Measurements from ENCODE around the gene MDM2. TPM values are rescaled to one million over a fixed set of nuclear protein-coding genes. Genes with fewer than 3 reads are reported as not detected.

MDM2 gene
- total and polyA plus RNA-seq, 4 donors, result 24.9 to 155 (median 108) TPM

- no peak for DNase-seq
- H3K4me1 ChIP-seq (ENCODE audit: control insufficient read depth in 5 of 5, insufficient read depth in 5 of 5, low read length in 5 of 5), result no peaks in the 10 kb centered on the region
- no peak for ATAC-seq (ENCODE audit: insufficient read depth, low FRiP score)
- no peak overlapping the region for H3K4me3 ChIP-seq
- no peaks in the 10 kb centered on the region for H3K27me3 ChIP-seq (ENCODE audit: control insufficient read depth in 3 of 3, insufficient read depth in 3 of 3, low read length in 2 of 3)
- no peak for TF ChIP-seq CTCF (IDR thresholded peaks at IDR 0.05; ENCODE audit: control extremely low read depth, extremely low read depth)
- H3K9me3 ChIP-seq (ENCODE audit: control insufficient read depth in 4 of 4, insufficient read depth in 3 of 4, low read length in 3 of 4), result no peaks in the 10 kb centered on the region
- WGBS, 2 donors, result 57 to 59% methylated on average over 6 of the region's 6 CpGs
- no peak overlapping the region for H3K9ac ChIP-seq (ENCODE audit: insufficient read depth in 1 of 2, low read length in 2 of 2)
- H3K36me3 ChIP-seq (ENCODE audit: control insufficient read depth in 4 of 4, insufficient read depth in 4 of 4, low read length in 4 of 4), result peaks cover 0 to 25% (median 0%) of the 10 kb centered on the region in 4 donors
- H3K27ac ChIP-seq (ENCODE audit: low read depth in 1 of 2, low read length in 1 of 2), result no peak overlapping the region
Measured at GRCh38 chr12:68866950-68867349, 59.0 kb downstream of the MDM2 start.

GRCh38 chr12:68867606-68868005, 59.6 kb downstream of the MDM2 start:
- Histone ChIP-seq H3K4me1 (ENCODE audit: control insufficient read depth in 5 of 5, insufficient read depth in 5 of 5, low read length in 5 of 5) (no peaks in the 10 kb centered on the region), H3K36me3 (ENCODE audit: control insufficient read depth in 4 of 4, insufficient read depth in 4 of 4, low read length in 4 of 4) (peaks cover 0 to 25% (median 0%) of the 10 kb centered on the region in 4 donors), H3K27ac (ENCODE audit: low read depth in 1 of 2, low read length in 1 of 2) (no peak overlapping the region), H3K4me3 (no peak overlapping the region), H3K9me3 (ENCODE audit: control insufficient read depth in 4 of 4, insufficient read depth in 3 of 4, low read length in 3 of 4) (no peaks in the 10 kb centered on the region), H3K9ac (ENCODE audit: insufficient read depth in 1 of 2, low read length in 2 of 2) (no peak overlapping the region), H3K27me3 (ENCODE audit: control insufficient read depth in 3 of 3, insufficient read depth in 3 of 3, low read length in 2 of 3) (no peaks in the 10 kb centered on the region)
- no peak for TF ChIP-seq CTCF (IDR thresholded peaks at IDR 0.05; ENCODE audit: control extremely low read depth, extremely low read depth)
- no peak for ATAC-seq (ENCODE audit: insufficient read depth, low FRiP score)
- no peak for DNase-seq
- 78 to 96% methylated on average over 5 of the region's 5 CpGs for WGBS, 2 donors

DNA sequence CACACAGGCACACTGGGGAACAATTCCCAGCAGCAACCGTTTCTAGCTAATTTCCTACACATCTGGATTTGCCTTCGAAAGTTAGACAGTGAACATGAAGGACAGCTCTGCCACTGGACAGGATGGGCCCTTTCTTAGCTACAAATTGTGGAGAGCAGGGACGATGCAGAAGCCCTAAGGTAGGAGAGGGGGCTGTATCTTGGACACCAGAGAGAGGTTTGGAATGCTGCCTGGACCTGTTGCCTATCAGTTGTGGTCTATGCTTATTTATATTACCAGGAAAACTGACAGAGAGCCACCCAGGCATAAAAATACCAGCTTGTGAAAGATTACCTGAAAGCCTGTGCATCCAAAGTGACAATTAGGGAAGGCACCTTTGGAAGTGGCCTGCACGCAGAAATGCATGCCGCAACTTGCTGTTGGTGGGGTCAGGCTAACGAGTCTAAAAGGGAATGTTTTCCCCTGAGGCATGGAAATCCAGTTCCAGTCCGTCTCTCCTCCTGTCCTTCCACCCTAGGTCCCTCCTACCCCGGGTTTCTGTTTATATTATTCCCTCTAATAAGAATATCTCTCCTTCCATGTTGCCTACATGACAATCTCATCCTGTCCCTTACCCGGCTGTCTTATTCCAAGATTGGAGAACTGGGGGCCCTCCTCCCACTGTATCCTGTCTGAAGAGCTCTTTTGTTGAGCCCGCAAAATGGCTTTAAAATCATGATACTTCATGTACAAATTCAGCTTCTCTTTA, 60.2 kb downstream of the MDM2 start:
- H3K4me1 ChIP-seq (ENCODE audit: control insufficient read depth in 5 of 5, insufficient read depth in 5 of 5, low read length in 5 of 5), result no peaks in the 10 kb centered on the region
- H3K27ac ChIP-seq (ENCODE audit: low read depth in 1 of 2, low read length in 1 of 2), result no peak overlapping the region
- H3K9me3 ChIP-seq (ENCODE audit: control insufficient read depth in 4 of 4, insufficient read depth in 3 of 4, low read length in 3 of 4), result no peaks in the 10 kb centered on the region
- no peak for TF ChIP-seq CTCF (IDR thresholded peaks at IDR 0.05; ENCODE audit: control extremely low read depth, extremely low read depth)
- H3K9ac ChIP-seq (ENCODE audit: insufficient read depth in 1 of 2, low read length in 2 of 2), result no peak overlapping the region
- no peak for DNase-seq
- no peak for ATAC-seq (ENCODE audit: insufficient read depth, low FRiP score)
- peaks cover 0 to 25% (median 0%) of the 10 kb centered on the region in 4 donors for H3K36me3 ChIP-seq (ENCODE audit: control insufficient read depth in 4 of 4, insufficient read depth in 4 of 4, low read length in 4 of 4)
- WGBS, 2 donors, result 84 to 86% methylated on average over 10 of the region's 10 CpGs
- no peak overlapping the region for H3K4me3 ChIP-seq
- no peaks in the 10 kb centered on the region for H3K27me3 ChIP-seq (ENCODE audit: control insufficient read depth in 3 of 3, insufficient read depth in 3 of 3, low read length in 2 of 3)
